ENCODE measurements around the gene UTY.

DNA sequence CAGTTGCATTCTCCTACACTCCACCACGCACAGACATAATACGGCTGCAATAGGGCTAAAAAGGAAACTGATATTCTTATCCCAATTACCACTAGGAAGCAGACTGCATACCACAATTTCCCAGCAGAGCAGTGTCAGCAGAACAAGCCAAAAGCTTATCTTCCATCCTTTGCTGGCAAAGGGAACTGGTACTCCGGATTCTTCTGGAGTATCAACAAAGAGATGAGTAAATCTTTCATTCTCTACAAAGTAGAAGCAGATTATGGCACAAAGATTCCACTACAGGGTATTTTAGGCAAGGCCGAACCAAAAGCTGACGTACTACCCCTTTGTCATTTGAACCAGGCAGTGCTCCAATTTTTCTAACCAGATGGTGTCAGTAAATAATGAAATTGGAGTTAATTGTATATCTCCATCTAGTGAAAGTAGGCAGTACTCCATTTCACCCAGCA, 56.5 kb downstream of the UTY start:
- TF ChIP-seq POLR2AphosphoS5 (IDR thresholded peaks at IDR 0.05; ENCODE audit: low read depth, low read length): no peak
- TF ChIP-seq, protein P1, sequence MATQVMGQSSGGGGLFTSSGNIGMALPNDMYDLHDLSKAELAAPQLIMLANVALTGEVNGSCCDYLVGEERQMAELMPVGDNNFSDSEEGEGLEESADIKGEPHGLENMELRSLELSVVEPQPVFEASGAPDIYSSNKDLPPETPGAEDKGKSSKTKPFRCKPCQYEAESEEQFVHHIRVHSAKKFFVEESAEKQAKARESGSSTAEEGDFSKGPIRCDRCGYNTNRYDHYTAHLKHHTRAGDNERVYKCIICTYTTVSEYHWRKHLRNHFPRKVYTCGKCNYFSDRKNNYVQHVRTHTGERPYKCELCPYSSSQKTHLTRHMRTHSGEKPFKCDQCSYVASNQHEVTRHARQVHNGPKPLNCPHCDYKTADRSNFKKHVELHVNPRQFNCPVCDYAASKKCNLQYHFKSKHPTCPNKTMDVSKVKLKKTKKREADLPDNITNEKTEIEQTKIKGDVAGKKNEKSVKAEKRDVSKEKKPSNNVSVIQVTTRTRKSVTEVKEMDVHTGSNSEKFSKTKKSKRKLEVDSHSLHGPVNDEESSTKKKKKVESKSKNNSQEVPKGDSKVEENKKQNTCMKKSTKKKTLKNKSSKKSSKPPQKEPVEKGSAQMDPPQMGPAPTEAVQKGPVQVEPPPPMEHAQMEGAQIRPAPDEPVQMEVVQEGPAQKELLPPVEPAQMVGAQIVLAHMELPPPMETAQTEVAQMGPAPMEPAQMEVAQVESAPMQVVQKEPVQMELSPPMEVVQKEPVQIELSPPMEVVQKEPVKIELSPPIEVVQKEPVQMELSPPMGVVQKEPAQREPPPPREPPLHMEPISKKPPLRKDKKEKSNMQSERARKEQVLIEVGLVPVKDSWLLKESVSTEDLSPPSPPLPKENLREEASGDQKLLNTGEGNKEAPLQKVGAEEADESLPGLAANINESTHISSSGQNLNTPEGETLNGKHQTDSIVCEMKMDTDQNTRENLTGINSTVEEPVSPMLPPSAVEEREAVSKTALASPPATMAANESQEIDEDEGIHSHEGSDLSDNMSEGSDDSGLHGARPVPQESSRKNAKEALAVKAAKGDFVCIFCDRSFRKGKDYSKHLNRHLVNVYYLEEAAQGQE (IDR thresholded peaks at IDR 0.05; ENCODE audit: insufficient read depth in 1 of 2, low read depth in 2 of 2, low read length in 2 of 2): no peak

Data from PFSK-1 (cell line).